K562 (cell line): ENCODE results near the gene CXCL6. TPM values are rescaled to one million over a fixed set of nuclear protein-coding genes. Genes with fewer than 3 reads are reported as not detected.

Experiments
- ATF7 ChIP-seq: fragments of 450-650 bp; IDR thresholded peaks from 2 replicates; pipeline ENCODE4 v1.7.1; 2014; ENCODE audit warnings: mild to moderate bottlenecking, moderate library complexity
- BCOR ChIP-seq: fragments of 450-650 bp; IDR thresholded peaks from 2 replicates; pipeline ENCODE4 v1.6.1; 2016
- CGGBP1 ChIP-seq: fragments of 250-450 bp; sonication (Bioruptor Pico); IDR thresholded peaks from 2 replicates; pipeline ENCODE4 v1.9.0; 2021; ENCODE audit warnings: mild to moderate bottlenecking
- CTCF ChIP-seq, 3 experiments: IDR thresholded peaks in 2 of 3; conservative IDR thresholded peaks in 1 of 3; 2 replicates each; pipeline ENCODE4 v1.5.1; 2011 to 2012; ENCODE audit warnings: low read length in 3 of 3, mild to moderate bottlenecking in 3 of 3, control low read depth in 2 of 3, improper control_type of control experiment in 1 of 3, inconsistent platforms in 1 of 3, low read depth in 1 of 3, mixed read lengths in 1 of 3, moderate library complexity in 1 of 3; ENCODE audit not compliant: insufficient read depth in 2 of 3
- EZH2 ChIP-seq: IDR thresholded peaks from 2 replicates; pipeline ENCODE4 v1.6.1; 2012; ENCODE audit warnings: low read depth, mild to moderate bottlenecking, inconsistent platforms, low read length, borderline replicate concordance
- FOXJ2 ChIP-seq: fragments of 200-800 bp; sonication (Bioruptor generic); IDR thresholded peaks from 2 replicates; pipeline ENCODE4 v1.6.1; 2016; ENCODE audit warnings: missing genetic modification characterization, missing compliant biosample characterization
- ILF3 ChIP-seq: fragments of 450-650 bp; IDR thresholded peaks from 2 replicates; pipeline ENCODE4 v1.6.1; 2018; ENCODE audit warnings: antibody characterized with exemption, mild to moderate bottlenecking, moderate library complexity, borderline replicate concordance
- KDM2B ChIP-seq: fragments of 250-450 bp; sonication (Bioruptor Pico); IDR thresholded peaks from 2 replicates; pipeline ENCODE4 v1.8.0; 2021; ENCODE audit warnings: mild to moderate bottlenecking, moderate library complexity
- MTA2 ChIP-seq: fragments of 450-650 bp; IDR thresholded peaks from 2 replicates; pipeline ENCODE4 v1.6.1; 2016; ENCODE audit warnings: low read depth
- MYC ChIP-seq, 2 experiments: fragments of 250-450 bp in 1 of 2; sonication (Bioruptor Pico) in 1 of 2; IDR thresholded peaks; 2 replicates each; pipeline versions ENCODE4 v1.5.1 to v1.6.1; 2012 to 2021; ENCODE audit warnings: low read depth in 2 of 2, borderline replicate concordance in 1 of 2, improper control_type of control experiment in 1 of 2, low read length in 1 of 2, mild to moderate bottlenecking in 1 of 2, moderate library complexity in 1 of 2
- SUPT5H ChIP-seq: fragments of 450-650 bp; IDR thresholded peaks from 2 replicates; pipeline ENCODE4 v1.6.1; 2016
- ZNF311 ChIP-seq: fragments of 250-450 bp; sonication (Bioruptor Pico); IDR thresholded peaks from 2 replicates; pipeline ENCODE4 v1.4.0; 2020; ENCODE audit warnings: mild to moderate bottlenecking, moderate library complexity
- polyA plus RNA-seq, 8 experiments: library from polyadenylated mRNA; depleted of rRNA in 4 of 8; stranded (reverse) in 5 of 8; unstranded in 3 of 8; fragments of >200 nt; fragmentation: Nextera tagmentation in 2 of 8; fragmentation: Illumina TruSeq in 1 of 8; extraction: Ambion mirVana in 2 of 8; extraction: Trizol in 1 of 8; gene quantifications; 2 replicates each; pipeline versions ENCODE4 v1.2.1 to v1.2.3, GENCODE V29; 2011 to 2014; ENCODE audit warnings: inconsistent platforms in 1 of 8, missing spikeins in 1 of 8
- total RNA-seq, 7 experiments: library from RNA; depleted of rRNA in 6 of 7; stranded (reverse); fragments of >200 nt in 6 of 7; fragmentation: Illumina TruSeq in 2 of 7; extraction: Trizol in 2 of 7; gene quantifications; 2 replicates each; pipeline versions ENCODE4 v1.2.1 to v1.2.3, GENCODE V29; 2011 to 2021; ENCODE audit warnings: low replicate concordance in 1 of 7
- TF ChIP-seq, protein P1 (sequence below): sonication (generic); formaldehyde crosslinking; IDR thresholded peaks from 2 replicates; pipeline ENCODE4 v1.8.1; 2023; ENCODE audit warnings: mild to moderate bottlenecking, missing genetic modification reagents
- TF ChIP-seq, protein P2 (sequence below): fragments of 250-450 bp; sonication (Bioruptor Pico); IDR thresholded peaks from 2 replicates; pipeline ENCODE4 v1.4.0; 2020; ENCODE audit warnings: mild to moderate bottlenecking, moderate library complexity

Gene CXCL6
- total and polyA plus RNA-seq, 9 of the 15 experiments (the other 6 are each of a cell fraction or from before 2014, with no cell fraction given), result not detected

- TF ChIP-seq, protein P1, sequence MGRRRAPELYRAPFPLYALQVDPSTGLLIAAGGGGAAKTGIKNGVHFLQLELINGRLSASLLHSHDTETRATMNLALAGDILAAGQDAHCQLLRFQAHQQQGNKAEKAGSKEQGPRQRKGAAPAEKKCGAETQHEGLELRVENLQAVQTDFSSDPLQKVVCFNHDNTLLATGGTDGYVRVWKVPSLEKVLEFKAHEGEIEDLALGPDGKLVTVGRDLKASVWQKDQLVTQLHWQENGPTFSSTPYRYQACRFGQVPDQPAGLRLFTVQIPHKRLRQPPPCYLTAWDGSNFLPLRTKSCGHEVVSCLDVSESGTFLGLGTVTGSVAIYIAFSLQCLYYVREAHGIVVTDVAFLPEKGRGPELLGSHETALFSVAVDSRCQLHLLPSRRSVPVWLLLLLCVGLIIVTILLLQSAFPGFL, result no peak
- no peak for TF ChIP-seq ZNF311 (CRISPR knock-in tag)
- no peak for TF ChIP-seq MYC (IDR thresholded peaks at IDR 0.05; ENCODE audit: low read depth, low read length)
- no peak for TF ChIP-seq MYC (CRISPR knock-in tag; IDR thresholded peaks at IDR 0.05; ENCODE audit: borderline replicate concordance, low read depth)
- no peak for TF ChIP-seq SUPT5H
- peak; percentile 86 for TF ChIP-seq MTA2
- TF ChIP-seq FOXJ2 (tag), result no peak
- no peak for TF ChIP-seq CGGBP1 (CRISPR knock-in tag)
- peak; percentile 71 for TF ChIP-seq ATF7
- TF ChIP-seq, protein P2, sequence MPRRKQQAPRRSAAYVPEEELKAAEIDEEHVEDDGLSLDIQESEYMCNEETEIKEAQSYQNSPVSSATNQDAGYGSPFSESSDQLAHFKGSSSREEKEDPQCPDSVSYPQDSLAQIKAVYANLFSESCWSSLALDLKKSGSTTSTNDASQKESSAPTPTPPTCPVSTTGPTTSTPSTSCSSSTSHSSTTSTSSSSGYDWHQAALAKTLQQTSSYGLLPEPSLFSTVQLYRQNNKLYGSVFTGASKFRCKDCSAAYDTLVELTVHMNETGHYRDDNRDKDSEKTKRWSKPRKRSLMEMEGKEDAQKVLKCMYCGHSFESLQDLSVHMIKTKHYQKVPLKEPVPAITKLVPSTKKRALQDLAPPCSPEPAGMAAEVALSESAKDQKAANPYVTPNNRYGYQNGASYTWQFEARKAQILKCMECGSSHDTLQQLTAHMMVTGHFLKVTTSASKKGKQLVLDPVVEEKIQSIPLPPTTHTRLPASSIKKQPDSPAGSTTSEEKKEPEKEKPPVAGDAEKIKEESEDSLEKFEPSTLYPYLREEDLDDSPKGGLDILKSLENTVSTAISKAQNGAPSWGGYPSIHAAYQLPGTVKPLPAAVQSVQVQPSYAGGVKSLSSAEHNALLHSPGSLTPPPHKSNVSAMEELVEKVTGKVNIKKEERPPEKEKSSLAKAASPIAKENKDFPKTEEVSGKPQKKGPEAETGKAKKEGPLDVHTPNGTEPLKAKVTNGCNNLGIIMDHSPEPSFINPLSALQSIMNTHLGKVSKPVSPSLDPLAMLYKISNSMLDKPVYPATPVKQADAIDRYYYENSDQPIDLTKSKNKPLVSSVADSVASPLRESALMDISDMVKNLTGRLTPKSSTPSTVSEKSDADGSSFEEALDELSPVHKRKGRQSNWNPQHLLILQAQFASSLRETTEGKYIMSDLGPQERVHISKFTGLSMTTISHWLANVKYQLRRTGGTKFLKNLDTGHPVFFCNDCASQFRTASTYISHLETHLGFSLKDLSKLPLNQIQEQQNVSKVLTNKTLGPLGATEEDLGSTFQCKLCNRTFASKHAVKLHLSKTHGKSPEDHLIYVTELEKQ (CRISPR knock-in tag), result no peak
- TF ChIP-seq KDM2B (CRISPR knock-in tag), result no peak
- TF ChIP-seq EZH2, result no peak
- 0 out of 2 replicates have a peak, but pooled peaks have one; percentile 9 for TF ChIP-seq BCOR
- no peak for TF ChIP-seq ILF3
- peak in 1 of 3 experiments; percentile 5; a peak in 1 of 6 replicates for TF ChIP-seq CTCF (IDR thresholded peaks at IDR 0.05 in 2 of 3, conservative IDR thresholded peaks at IDR 0.05 in 1 of 3; ENCODE audit: insufficient read depth in 2 of 3, low read depth in 1 of 3, low read length in 3 of 3)
Measured at GRCh38 chr4:73832651-73833237, 3.7 kb upstream of the CXCL6 start (continued).
